ENCODE measurements around the gene RAI2. TPM values are rescaled to one million over a fixed set of nuclear protein-coding genes. Genes with fewer than 3 reads are reported as not detected.

Gene RAI2
- total and polyA plus RNA-seq, 2 experiments from 2014 or later: 1.3 to 3.4 TPM

DNA sequence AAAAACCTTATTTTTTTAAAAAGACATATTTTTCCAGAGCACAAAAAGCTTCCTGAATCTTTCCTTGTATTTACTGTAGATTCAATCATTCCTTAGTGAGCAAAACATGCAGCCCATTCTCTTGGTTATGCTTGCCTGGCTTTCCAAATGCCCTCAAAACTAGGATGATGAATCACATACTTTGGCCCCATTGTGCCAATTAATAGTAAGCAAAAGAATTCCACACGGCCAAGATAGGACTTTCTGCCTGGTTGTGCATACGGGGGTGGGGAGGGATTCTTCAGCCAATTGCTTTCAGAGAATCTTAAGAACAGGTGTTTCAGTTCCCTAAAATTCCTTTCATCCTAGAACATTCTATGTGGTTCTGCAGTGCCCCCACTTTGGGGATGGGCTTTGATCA is 7.0 kb downstream of the RAI2 start:
- no peaks in the 10 kb centered on the region for H3K36me3 ChIP-seq
- TF ChIP-seq, protein P1, sequence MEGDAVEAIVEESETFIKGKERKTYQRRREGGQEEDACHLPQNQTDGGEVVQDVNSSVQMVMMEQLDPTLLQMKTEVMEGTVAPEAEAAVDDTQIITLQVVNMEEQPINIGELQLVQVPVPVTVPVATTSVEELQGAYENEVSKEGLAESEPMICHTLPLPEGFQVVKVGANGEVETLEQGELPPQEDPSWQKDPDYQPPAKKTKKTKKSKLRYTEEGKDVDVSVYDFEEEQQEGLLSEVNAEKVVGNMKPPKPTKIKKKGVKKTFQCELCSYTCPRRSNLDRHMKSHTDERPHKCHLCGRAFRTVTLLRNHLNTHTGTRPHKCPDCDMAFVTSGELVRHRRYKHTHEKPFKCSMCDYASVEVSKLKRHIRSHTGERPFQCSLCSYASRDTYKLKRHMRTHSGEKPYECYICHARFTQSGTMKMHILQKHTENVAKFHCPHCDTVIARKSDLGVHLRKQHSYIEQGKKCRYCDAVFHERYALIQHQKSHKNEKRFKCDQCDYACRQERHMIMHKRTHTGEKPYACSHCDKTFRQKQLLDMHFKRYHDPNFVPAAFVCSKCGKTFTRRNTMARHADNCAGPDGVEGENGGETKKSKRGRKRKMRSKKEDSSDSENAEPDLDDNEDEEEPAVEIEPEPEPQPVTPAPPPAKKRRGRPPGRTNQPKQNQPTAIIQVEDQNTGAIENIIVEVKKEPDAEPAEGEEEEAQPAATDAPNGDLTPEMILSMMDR (IDR thresholded peaks at IDR 0.05; ENCODE audit: low read depth, low read length): no peak
- H3K27me3 ChIP-seq: peaks cover 31% of the 10 kb centered on the region
- H3K4me3 ChIP-seq: no peak overlapping the region
- no peak overlapping the region for H3K27ac ChIP-seq
- DNase-seq (ENCODE audit: low read depth in 1 of 2, low spot score in 1 of 2): no peak
- no peaks in the 10 kb centered on the region for H3K4me1 ChIP-seq (ENCODE audit: low read depth)
- H3K9me3 ChIP-seq (ENCODE audit: low read depth): no peaks in the 10 kb centered on the region

DNA sequence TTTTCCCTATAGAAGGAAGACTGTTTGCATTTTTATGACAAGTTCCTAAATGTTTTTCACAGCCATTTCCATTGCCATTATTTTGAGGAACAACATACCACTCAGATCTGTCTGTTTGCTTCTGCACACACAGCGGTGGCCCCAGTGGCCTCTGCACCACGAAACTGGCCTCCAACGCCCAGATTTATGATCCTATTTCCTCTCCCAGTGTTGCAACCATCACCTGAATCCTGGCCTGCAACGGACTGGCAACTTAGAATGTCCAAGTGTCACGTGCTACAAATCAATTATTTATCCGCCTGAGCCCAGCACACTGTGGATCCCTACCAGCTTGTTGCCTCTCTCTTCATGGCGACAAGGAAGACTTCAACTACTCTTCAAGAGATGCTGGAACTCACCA is 9.2 kb downstream of the RAI2 start:
- Histone ChIP-seq H3K4me1 (ENCODE audit: low read depth) (no peaks in the 10 kb centered on the region), H3K27ac (no peak overlapping the region), H3K36me3 (no peaks in the 10 kb centered on the region), H3K4me3 (no peak overlapping the region), H3K9me3 (ENCODE audit: low read depth) (no peaks in the 10 kb centered on the region), H3K27me3 (peaks cover 10% of the 10 kb centered on the region)
- no peak for DNase-seq (ENCODE audit: low read depth in 1 of 2, low spot score in 1 of 2)
- TF ChIP-seq, protein P1 (IDR thresholded peaks at IDR 0.05; ENCODE audit: low read depth, low read length): no peak

DNA sequence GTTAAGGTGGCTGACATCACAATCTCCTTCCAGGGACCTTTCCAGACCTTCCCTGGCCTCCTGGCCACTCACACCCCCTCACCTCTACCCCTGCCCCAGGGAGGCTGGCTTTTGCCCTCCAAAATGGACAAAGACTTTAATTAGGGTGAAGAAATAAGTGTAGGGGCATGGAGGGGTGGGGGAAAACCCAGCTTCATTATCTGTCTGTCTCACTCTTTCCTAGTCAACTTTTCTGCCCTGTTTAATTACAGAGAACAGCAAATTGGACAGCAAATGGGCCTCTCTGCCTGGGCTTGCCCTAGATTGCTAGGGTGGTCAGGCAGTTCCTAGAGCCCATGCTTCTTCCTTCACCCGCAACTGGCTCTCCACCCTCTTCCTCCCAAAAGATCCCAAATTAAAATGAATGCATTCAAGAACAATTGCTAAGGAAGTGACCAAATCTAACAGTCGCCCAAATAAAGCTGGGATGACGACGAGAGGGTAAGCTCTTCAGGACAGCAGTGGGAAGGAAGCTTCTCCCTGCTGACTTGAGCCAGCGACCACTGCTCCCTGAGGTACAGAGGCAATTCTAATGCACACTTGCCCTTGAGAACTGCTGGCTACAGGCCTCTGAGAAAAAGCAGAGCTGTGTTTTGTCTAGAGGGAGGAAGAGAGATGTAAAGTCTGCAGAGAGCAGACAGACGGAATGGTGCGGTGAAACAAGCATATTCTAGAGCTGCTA is 12.4 kb downstream of the RAI2 start:
- no peaks in the 10 kb centered on the region for H3K36me3 ChIP-seq
- TF ChIP-seq, protein P1 (IDR thresholded peaks at IDR 0.05; ENCODE audit: low read depth, low read length): no peak
- no peak overlapping the region for H3K4me3 ChIP-seq
- no peak overlapping the region for H3K27ac ChIP-seq
- H3K4me1 ChIP-seq (ENCODE audit: low read depth): no peaks in the 10 kb centered on the region
- no peaks in the 10 kb centered on the region for H3K9me3 ChIP-seq (ENCODE audit: low read depth)
- peaks cover 3% of the 10 kb centered on the region for H3K27me3 ChIP-seq
- no peak for DNase-seq (ENCODE audit: low read depth in 1 of 2, low spot score in 1 of 2)

DNA sequence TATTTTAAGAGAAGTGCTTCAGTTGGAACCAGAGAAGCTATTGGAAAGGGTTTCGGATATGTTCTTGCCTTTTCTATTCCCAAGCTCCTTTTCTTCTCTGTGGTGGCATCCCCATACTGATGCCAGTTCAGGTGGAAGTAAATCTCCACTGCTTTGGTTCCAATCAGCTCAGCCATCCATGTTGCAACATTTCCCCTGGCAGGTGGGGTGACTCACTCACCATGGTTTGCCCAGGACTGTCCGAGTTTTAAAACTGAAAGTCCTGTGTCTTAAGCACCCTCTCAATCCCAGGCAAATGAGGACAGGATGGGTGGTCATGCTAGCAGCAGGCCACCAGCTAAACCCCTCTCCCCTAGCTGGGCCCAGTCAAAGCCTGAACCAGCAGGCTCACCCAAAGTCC is 15.1 kb downstream of the RAI2 start:
- Histone ChIP-seq H3K27ac (no peak overlapping the region), H3K4me3 (no peak overlapping the region), H3K27me3 (no peaks in the 10 kb centered on the region), H3K4me1 (ENCODE audit: low read depth) (peaks cover 5% of the 10 kb centered on the region), H3K9me3 (ENCODE audit: low read depth) (no peaks in the 10 kb centered on the region), H3K36me3 (no peaks in the 10 kb centered on the region)
- no peak for DNase-seq (ENCODE audit: low read depth in 1 of 2, low spot score in 1 of 2)
- TF ChIP-seq, protein P1 (IDR thresholded peaks at IDR 0.05; ENCODE audit: low read depth, low read length): no peak

DNA sequence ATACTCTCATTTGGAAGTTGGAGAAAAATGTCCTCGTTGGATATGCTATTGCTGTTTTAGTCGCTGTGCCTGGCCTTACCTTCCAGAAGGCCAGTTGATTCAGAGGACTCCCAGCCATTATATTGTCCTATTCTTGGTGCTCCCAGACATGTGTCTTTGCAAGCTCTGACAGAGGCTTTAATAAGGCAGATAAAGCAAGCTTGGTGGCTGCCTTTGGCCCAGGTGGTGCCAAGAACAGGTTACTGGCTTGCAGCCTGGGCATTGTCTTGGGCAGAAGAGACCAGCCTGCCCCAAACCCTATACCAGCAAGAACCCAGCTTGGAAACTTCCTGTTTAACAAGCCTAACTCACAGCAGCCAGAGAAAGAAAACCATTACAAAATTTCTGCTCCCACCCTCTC is 16.9 kb downstream of the RAI2 start:
- Histone ChIP-seq H3K4me1 (ENCODE audit: low read depth) (peaks cover 5% of the 10 kb centered on the region), H3K9me3 (ENCODE audit: low read depth) (no peaks in the 10 kb centered on the region), H3K4me3 (no peak overlapping the region), H3K27me3 (no peaks in the 10 kb centered on the region), H3K27ac (no peak overlapping the region), H3K36me3 (no peaks in the 10 kb centered on the region)
- TF ChIP-seq, protein P1 (IDR thresholded peaks at IDR 0.05; ENCODE audit: low read depth, low read length): no peak
- no peak for DNase-seq (ENCODE audit: low read depth in 1 of 2, low spot score in 1 of 2)

All from cardiac muscle cell (in vitro differentiated cells and primary cell).